ENCODE data around the gene GNMT. TPM values are rescaled to one million over a fixed set of nuclear protein-coding genes. Genes with fewer than 3 reads are reported as not detected.
"Not testable (repeated sequence)": the region's sequence is repeated elsewhere in the genome, so short reads cannot be mapped to it uniquely, and the experiment has no call there.

The GNMT gene
- total RNA-seq, 2 donors from 2014 or later, result 0.24 to 0.30 TPM

GRCh38 chr6:42978487-42978838 is 17.9 kb downstream of the GNMT start:
- Mint-ChIP-seq H3K36me3 (ENCODE audit: low read depth) (peaks cover 33% of the 10 kb centered on the region), H3K27ac (peak overlapping the region; percentile 86), H3K27me3 (no peaks in the 10 kb centered on the region), H3K9me3 (no peaks in the 10 kb centered on the region), H3K4me1 (peaks cover 28% of the 10 kb centered on the region), H3K4me3 (peak overlapping the region; percentile 99)
- no peak for ATAC-seq (replicated peaks)

DNA sequence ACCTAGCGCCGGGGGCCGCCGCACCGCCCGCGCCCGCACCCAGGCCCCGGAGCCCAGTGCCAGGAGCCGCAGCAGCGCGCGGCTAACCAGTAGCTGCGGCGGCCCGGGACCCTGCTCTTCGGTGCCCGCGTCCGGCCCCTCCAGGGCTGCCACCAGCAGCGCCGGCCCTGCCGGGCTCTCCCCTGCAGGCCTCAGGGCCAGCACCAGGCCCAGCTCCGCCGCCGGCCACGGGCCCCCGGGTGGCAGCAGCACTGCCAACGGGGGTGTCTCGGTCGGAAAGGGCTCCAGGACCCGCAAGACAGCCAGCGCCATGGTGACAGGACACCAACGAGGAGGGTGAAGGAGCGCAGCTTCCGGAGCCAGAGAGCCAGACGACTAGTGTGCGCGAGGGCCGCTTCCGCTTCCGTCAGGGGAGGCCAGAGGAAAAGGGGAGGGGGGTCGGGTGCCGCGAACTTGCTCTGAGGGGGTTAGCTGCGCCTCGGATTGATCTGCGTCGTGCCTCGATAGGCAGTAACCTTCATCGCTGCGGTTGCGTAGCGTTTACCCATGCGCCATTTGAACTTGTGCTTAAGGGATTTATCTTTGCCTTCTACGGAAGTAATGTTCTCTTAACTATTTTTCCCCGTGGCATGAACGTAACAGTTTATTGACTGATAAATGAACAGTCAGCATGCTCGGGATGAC is 18.4 kb downstream of the GNMT start, which contains the start of gene PEX6:
Gene PEX6 (minus strand): TSS at position 343 of the 684 bp plus-strand sequence. CDS start 31 bp downstream, at position 312.
- ATAC-seq (replicated peaks), result peak; percentile 93
- H3K27me3 Mint-ChIP-seq, result no peaks in the 10 kb centered on the region
- H3K4me3 Mint-ChIP-seq, result peak within 1 kb of the TSS; percentile 99
- H3K4me1 Mint-ChIP-seq, result peaks cover 32% of the 10 kb centered on the region
- H3K9me3 Mint-ChIP-seq, result no peaks in the 10 kb centered on the region
- H3K36me3 Mint-ChIP-seq (ENCODE audit: low read depth), result peaks cover 30% of the 10 kb centered on the region
- H3K27ac Mint-ChIP-seq, result peak within 1 kb of the TSS; percentile 99

DNA sequence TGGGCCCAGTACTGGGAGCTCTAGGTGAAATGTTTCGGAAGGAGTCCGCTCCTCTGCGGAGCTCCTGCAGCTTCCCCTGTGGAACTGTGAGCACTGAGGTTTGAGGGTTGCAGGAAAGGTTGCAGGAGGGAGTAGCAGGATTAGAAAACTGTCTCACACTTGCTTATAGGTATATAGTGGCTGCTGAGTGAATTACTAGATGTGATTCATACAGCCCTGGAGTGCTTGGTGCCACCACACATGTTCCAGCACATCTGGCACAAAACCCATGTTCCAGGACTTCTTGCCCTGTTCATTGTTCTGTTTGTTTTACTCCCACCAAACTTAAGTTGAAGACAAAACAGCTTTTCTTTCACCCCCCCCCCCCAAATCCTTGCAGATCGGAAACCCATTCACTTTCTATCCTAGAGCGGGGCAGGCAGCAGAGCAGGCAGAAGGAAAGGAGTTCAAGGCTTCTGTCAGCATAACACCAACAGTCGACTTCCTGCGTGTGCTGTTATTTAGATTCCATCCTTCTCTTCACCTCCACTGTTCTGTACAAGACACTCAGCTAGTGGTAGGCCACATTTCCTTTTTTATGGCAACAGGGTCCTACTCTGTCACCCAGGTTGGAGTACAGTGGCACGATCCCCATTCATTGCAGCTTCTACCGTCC is 19.1 kb downstream of the GNMT start:
- peaks cover 34% of the 10 kb centered on the region for H3K4me1 Mint-ChIP-seq
- H3K9me3 Mint-ChIP-seq, result no peaks in the 10 kb centered on the region
- ATAC-seq (replicated peaks), result peak; percentile 38
- H3K27me3 Mint-ChIP-seq, result no peaks in the 10 kb centered on the region
- H3K27ac Mint-ChIP-seq, result peak overlapping the region; percentile 99
- peaks cover 29% of the 10 kb centered on the region for H3K36me3 Mint-ChIP-seq (ENCODE audit: low read depth)
- H3K4me3 Mint-ChIP-seq, result peak overlapping the region; percentile 99

- Mint-ChIP-seq H3K27ac (peak overlapping the region; percentile 21), H3K4me1 (peaks cover 36% of the 10 kb centered on the region), H3K36me3 (ENCODE audit: low read depth) (peaks cover 23% of the 10 kb centered on the region), H3K9me3 (no peaks in the 10 kb centered on the region), H3K4me3 (peak overlapping the region; percentile 0), H3K27me3 (no peaks in the 10 kb centered on the region)
- ATAC-seq (replicated peaks), result no peak
Observed at GRCh38 chr6:42981836-42982235, 21.3 kb downstream of the GNMT start.

GRCh38 chr6:42984001-42984923 is 23.7 kb downstream of the GNMT start, which contains the start of gene PPP2R5D:
PPP2R5D (plus strand) TSS chr6:42984570; CDS start chr6:42984678, 108 bp downstream.
- Mint-ChIP-seq H3K9me3 (no peaks in the 10 kb centered on the region), H3K36me3 (ENCODE audit: low read depth) (peaks cover 11% of the 10 kb centered on the region), H3K27ac (peak within 1 kb of the TSS; percentile 92), H3K4me1 (peaks cover 39% of the 10 kb centered on the region), H3K4me3 (peak within 1 kb of the TSS; percentile 91), H3K27me3 (no peaks in the 10 kb centered on the region)
- peak; percentile 91 for ATAC-seq (replicated peaks)

GRCh38 chr6:42984924-42985475 is 24.4 kb downstream of the GNMT start:
- Mint-ChIP-seq H3K4me1 (peaks cover 34% of the 10 kb centered on the region), H3K36me3 (ENCODE audit: low read depth) (peaks cover 16% of the 10 kb centered on the region), H3K4me3 (peak overlapping the region; percentile 91), H3K9me3 (no peaks in the 10 kb centered on the region), H3K27me3 (no peaks in the 10 kb centered on the region), H3K27ac (peak overlapping the region; percentile 92)
- no peak for ATAC-seq (replicated peaks)

DNA sequence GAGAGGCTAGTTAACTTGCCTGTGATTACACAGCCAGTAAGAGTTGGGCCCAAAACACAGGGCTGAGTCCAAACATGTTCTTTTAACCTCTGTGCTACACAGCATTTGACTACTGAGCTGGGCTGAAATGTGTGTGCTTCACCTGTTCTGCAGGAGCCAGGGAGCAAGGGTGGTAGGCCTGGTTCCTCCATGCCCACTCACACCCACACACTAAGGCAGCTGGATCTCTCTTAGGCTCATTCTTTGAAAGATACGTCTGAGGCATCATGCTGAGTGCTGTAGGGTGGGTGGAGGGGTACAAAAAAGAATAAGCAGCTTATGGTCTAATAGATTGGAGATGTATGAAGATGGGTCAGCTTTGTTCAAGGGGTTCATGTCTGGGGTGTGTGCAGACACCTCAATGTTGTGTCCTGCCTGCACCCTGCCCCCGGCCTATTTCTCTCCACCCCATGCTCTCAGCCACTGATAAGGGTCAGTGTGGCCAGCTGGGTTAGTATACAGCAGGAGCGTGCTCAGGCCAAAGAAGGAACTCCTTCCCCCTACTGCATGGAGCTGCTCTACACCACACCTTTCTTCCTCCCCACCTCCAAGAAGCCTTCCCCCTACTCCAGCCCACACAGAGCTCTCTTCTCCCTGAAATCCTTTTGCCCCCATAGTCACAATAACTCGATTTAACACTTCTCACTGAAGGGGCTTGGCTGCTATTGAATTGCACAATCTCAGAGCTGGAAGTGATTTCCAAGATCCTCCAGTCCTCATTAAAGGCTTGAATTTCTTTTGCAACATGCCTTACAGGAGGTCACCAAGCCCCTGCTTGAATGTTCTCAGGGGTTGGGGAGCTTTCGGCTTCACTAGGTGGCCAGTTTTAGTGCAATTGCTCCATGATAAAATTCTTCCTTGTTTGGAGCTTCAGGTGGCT is 27.2 kb downstream of the GNMT start:
- Mint-ChIP-seq H3K4me3 (peak overlapping the region; percentile 91), H3K27ac (peak overlapping the region; percentile 92)

DNA sequence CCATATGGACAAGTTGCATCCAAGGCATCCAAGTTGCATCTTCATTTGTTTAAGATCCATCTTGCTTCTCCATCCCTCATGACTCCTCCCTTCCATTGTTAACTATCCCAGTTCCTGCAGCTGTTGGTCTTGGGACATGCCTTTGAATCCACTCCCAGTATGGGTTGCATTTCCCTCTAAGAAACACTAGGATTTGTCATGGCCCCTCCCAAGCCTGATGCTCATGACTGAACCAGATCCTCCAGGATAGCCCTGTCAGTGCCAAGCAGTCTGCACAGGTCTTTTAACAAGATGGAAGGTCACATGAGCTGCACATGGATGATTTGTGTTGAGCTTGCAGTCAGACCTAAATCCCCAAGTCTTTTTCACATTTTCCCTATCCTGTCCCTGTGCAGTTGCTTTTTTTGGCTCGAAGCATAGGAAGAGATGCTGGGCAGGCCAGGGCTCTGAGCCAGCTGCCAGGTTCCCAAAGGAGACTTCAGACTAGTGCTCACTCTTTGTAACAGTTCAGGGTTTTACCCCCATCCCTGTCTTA is 28.0 kb downstream of the GNMT start:
- Mint-ChIP-seq H3K36me3 (ENCODE audit: low read depth) (peaks cover 34% of the 10 kb centered on the region), H3K9me3 (no peaks in the 10 kb centered on the region), H3K27ac (peak overlapping the region; percentile 49)

More for the DNA sequence above, 27.2 kb downstream of the GNMT start:
- Mint-ChIP-seq H3K36me3 (ENCODE audit: low read depth) (peaks cover 30% of the 10 kb centered on the region), H3K9me3 (no peaks in the 10 kb centered on the region), H3K27me3 (no peaks in the 10 kb centered on the region), H3K4me1 (peaks cover 27% of the 10 kb centered on the region)
- no peak for ATAC-seq (replicated peaks)

DNA sequence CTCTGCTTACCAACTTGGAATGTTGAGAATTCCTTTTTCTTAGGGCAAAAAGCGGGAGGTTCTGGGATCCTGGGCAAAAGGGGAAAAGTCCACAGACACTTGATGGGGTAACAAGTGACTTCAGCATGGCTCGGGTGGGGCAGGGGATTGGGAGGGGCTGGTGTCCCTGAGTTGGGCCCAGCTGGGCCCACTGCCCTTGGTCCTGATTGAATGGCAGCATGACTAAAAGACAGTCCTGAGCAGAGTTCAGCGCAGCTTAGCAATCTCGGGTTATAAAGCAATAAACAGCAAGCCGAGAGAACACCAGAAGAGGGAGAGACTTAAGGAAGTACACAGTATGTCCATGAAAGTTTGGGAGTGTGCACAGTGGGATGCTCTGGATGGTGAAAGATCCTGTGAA is 29.4 kb downstream of the GNMT start:
- H3K36me3 Mint-ChIP-seq (ENCODE audit: low read depth), result peaks cover 38% of the 10 kb centered on the region
- no peaks in the 10 kb centered on the region for H3K9me3 Mint-ChIP-seq
- peak overlapping the region; percentile 52 for H3K27ac Mint-ChIP-seq
- H3K4me1 Mint-ChIP-seq, result peaks cover 21% of the 10 kb centered on the region
- no peaks in the 10 kb centered on the region for H3K27me3 Mint-ChIP-seq
- H3K4me3 Mint-ChIP-seq, result no peak overlapping the region
- ATAC-seq (replicated peaks), result no peak

More for the DNA sequence above, 28.0 kb downstream of the GNMT start:
- peaks cover 27% of the 10 kb centered on the region for H3K4me1 Mint-ChIP-seq
- H3K4me3 Mint-ChIP-seq, result no peak overlapping the region
- ATAC-seq (replicated peaks), result no peak
- H3K27me3 Mint-ChIP-seq, result no peaks in the 10 kb centered on the region

GRCh38 chr6:42993445-42993844 is 32.9 kb downstream of the GNMT start:
- Mint-ChIP-seq H3K9me3 (no peaks in the 10 kb centered on the region), H3K27ac (peak overlapping the region; percentile 21), H3K36me3 (ENCODE audit: low read depth) (peaks cover 33% of the 10 kb centered on the region), H3K4me3 (no peak overlapping the region), H3K4me1 (peaks cover 4% of the 10 kb centered on the region), H3K27me3 (no peaks in the 10 kb centered on the region)
- ATAC-seq (replicated peaks), result no peak

DNA sequence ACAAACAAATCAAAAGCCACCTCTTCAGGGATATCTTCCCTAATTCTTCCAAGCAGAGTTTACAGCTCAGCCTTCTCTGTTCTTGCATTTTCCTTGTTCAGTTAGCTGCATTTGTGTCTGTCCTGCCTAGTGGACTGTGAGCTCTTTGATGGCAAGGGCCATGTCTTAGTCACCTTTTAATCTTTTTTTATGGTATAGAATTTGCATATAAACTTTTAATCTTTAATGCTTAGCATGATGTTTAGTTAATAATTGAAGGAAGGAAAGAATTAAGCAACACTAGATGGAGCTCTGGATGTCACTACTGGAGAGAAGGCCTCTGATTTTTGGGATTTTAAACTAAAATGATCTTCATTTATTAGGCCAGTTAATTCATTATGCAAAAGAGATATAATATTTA is 36.0 kb downstream of the GNMT start:
- ATAC-seq (replicated peaks), result no peak
- Mint-ChIP-seq H3K27ac (no peak overlapping the region), H3K36me3 (ENCODE audit: low read depth) (peaks cover 9% of the 10 kb centered on the region), H3K9me3 (no peaks in the 10 kb centered on the region), H3K4me3 (no peak overlapping the region), H3K4me1 (no peaks in the 10 kb centered on the region), H3K27me3 (no peaks in the 10 kb centered on the region)

GRCh38 chr6:42998205-42998604 is 37.7 kb downstream of the GNMT start:
- H3K4me3 Mint-ChIP-seq; H3K9me3 Mint-ChIP-seq; H3K4me1 Mint-ChIP-seq; H3K27ac Mint-ChIP-seq; H3K36me3 Mint-ChIP-seq (ENCODE audit: low read depth); H3K27me3 Mint-ChIP-seq; ATAC-seq (replicated peaks): not testable (repeated sequence)

DNA sequence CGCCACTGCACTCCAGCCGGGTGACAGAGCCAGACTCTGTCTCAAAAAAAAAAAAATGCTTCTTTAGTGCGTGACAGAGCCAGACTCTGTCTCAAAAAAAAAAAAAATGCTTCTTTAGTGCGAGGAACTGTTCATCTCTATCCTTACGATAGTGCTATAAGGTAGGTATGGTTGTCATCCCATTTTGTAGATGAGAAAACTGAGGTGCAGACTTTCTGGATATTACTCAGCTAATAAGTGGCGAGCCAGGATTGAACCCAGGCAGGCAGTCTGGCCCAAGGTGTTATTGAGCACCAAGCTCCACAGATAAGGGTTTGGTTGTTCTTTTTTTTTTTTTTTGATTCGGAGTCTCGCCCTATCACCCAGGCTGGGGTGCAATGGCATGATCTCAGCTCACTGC is 41.3 kb downstream of the GNMT start:
- Mint-ChIP-seq H3K27ac (no peak overlapping the region), H3K27me3 (no peaks in the 10 kb centered on the region), H3K4me1 (no peaks in the 10 kb centered on the region), H3K36me3 (ENCODE audit: low read depth) (peaks cover 21% of the 10 kb centered on the region), H3K4me3 (no peak overlapping the region), H3K9me3 (no peaks in the 10 kb centered on the region)
- no peak for ATAC-seq (replicated peaks)
